ENCODE results near the gene ERH. TPM values are rescaled to one million over a fixed set of nuclear protein-coding genes. Genes with fewer than 3 reads are reported as not detected.

Gene ERH
- total RNA-seq, 1 donor from 2014 or later, result 110 TPM

- DNase-seq (ENCODE audit: missing footprints) (no peak), ATAC-seq (peak; percentile 74)
- intact Hi-C loops (cut with DNase I), result loop anchor here (5.0 kb wide), 1 partner anchor 86 kb away; no protein-coding TSS in a partner anchor
These were observed 55.1 kb downstream of the ERH start for GRCh38 chr14:69342928-69343525.

GRCh38 chr14:69339426-69339825, 58.7 kb downstream of the ERH start:
- intact Hi-C loops (cut with DNase I), result no loop called here
- ATAC-seq (no peak), DNase-seq (ENCODE audit: missing footprints) (no peak)

- intact Hi-C loops (cut with DNase I), result no loop called here
- DNase-seq (ENCODE audit: missing footprints) (no peak), ATAC-seq (no peak)
These were observed 60.1 kb downstream of the ERH start for GRCh38 chr14:69337984-69338383.

DNA sequence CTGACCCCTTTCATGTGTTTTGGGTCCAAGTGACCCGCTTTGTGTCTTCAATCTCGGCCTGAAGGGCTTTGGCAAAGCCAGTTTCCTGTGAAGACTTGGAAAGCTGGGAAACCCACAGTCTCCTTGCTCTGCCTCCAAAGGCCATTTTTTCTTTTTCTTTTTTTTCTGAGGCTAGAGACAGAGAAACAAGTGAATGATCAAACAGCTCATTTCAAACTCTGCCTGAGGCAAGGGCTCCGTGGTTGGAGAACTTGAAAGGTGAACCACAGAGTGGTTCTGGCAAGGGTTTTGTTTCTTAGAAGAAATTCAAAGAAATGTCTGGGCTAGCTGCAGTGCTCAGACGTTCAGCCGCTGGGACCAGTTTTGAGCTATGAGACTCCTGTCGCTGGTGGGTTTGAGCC, 62.7 kb downstream of the ERH start:
- intact Hi-C loops (cut with DNase I), result no loop called here
- DNase-seq (ENCODE audit: missing footprints) (no peak), ATAC-seq (no peak)

GRCh38 chr14:69334576-69334975, 63.5 kb downstream of the ERH start:
- no peak for DNase-seq (ENCODE audit: missing footprints)
- intact Hi-C loops (cut with DNase I), result no loop called here
- no peak for ATAC-seq

GRCh38 chr14:69333791-69334337, 64.2 kb downstream of the ERH start:
- intact Hi-C loops (cut with DNase I), result no loop called here
- no peak for DNase-seq (ENCODE audit: missing footprints)
- no peak for ATAC-seq

GRCh38 chr14:69332782-69333395, 65.2 kb downstream of the ERH start:
- DNase-seq (ENCODE audit: missing footprints), result no peak
- ATAC-seq, result no peak
- intact Hi-C loops (cut with DNase I), result no loop called here

- DNase-seq (ENCODE audit: missing footprints) (no peak), ATAC-seq (no peak)
- intact Hi-C loops (cut with DNase I), result no loop called here
These were observed 66.9 kb downstream of the ERH start for GRCh38 chr14:69331206-69331605.

Other genes with a start within 250 kb of the ERH start
- 54.0 TPM for gene DCAF5, start 245.2 kb downstream of the ERH start, total RNA-seq
- gene EXD2, start 206.8 kb downstream of the ERH start, total RNA-seq, result 17.0 TPM
- 94.9 TPM for gene GALNT16, start 138.1 kb downstream of the ERH start, total RNA-seq
- 18.0 TPM for gene SLC39A9, start 393 bp upstream of the ERH start, total RNA-seq
- 0.32 TPM for gene PLEKHD1, start 86.4 kb upstream of the ERH start, total RNA-seq
- gene CCDC177, start 176.6 kb upstream of the ERH start, total RNA-seq, result not detected
- 22.4 TPM for gene SUSD6, start 213.3 kb upstream of the ERH start, total RNA-seq

Data from Right ventricle myocardium inferior (tissue), 1 donor.